ENCODE results near the gene KDM7A.
"Not testable (repeated sequence)": the region's sequence is repeated elsewhere in the genome, so short reads cannot be mapped to it uniquely, and the experiment has no call there.

KDM7A gene

GRCh38 chr7:140156460-140157080 lies 20.2 kb downstream of the KDM7A start:
- no peak for DNase-seq

GRCh38 chr7:140155428-140155827 lies 21.4 kb downstream of the KDM7A start:
- no peak for DNase-seq

GRCh38 chr7:140153666-140154161 lies 23.1 kb downstream of the KDM7A start:
- DNase-seq = no peak

GRCh38 chr7:140146574-140146973 lies 30.2 kb downstream of the KDM7A start:
- no peak for DNase-seq

- DNase-seq = no peak
Measured at GRCh38 chr7:140145709-140146108, 31.1 kb downstream of the KDM7A start.

GRCh38 chr7:140144821-140145220 lies 32.0 kb downstream of the KDM7A start:
- no peak for DNase-seq

- no peak for DNase-seq
Measured at GRCh38 chr7:140143997-140144396, 32.8 kb downstream of the KDM7A start.

- DNase-seq = no peak
Measured at GRCh38 chr7:140142031-140142430, 34.8 kb downstream of the KDM7A start.

- DNase-seq = no peak
Measured at GRCh38 chr7:140141256-140141655, 35.5 kb downstream of the KDM7A start.

- DNase-seq = no peak
Measured at GRCh38 chr7:140137078-140137477, 39.7 kb downstream of the KDM7A start.

GRCh38 chr7:140136073-140136472 lies 40.7 kb downstream of the KDM7A start:
- DNase-seq = no peak

GRCh38 chr7:140134039-140134438 lies 42.7 kb downstream of the KDM7A start:
- no peak for DNase-seq

- no peak for DNase-seq
Measured at GRCh38 chr7:140127360-140128127, 49.2 kb downstream of the KDM7A start.

GRCh38 chr7:140126435-140127034 lies 50.2 kb downstream of the KDM7A start:
- no peak for DNase-seq

GRCh38 chr7:140122965-140123364 lies 53.8 kb downstream of the KDM7A start:
- no peak for DNase-seq

- DNase-seq = no peak
Measured at GRCh38 chr7:140121326-140121725, 55.5 kb downstream of the KDM7A start.

- not testable (repeated sequence) for DNase-seq
Measured at GRCh38 chr7:140114817-140115216, 62.0 kb downstream of the KDM7A start.

GRCh38 chr7:140108777-140109176 lies 68.0 kb downstream of the KDM7A start:
- DNase-seq = not testable (repeated sequence)

GRCh38 chr7:140096459-140096858 lies 80.3 kb downstream of the KDM7A start:
- DNase-seq = no peak

GRCh38 chr7:140093375-140093774 lies 83.4 kb downstream of the KDM7A start:
- DNase-seq = no peak

GRCh38 chr7:140085447-140085846 lies 91.3 kb downstream of the KDM7A start:
- DNase-seq = no peak

GRCh38 chr7:140084972-140085371 lies 91.8 kb downstream of the KDM7A start:
- DNase-seq = no peak

GRCh38 chr7:140084142-140084655 lies 92.6 kb downstream of the KDM7A start:
- no peak for DNase-seq

GRCh38 chr7:140082770-140083169 lies 94.0 kb downstream of the KDM7A start:
- no peak for DNase-seq
